ENCODE results near the gene EDEM1.
A peak's percentile ranks its signal among the peaks of the same experiment; 100 is the strongest.
"Not testable (repeated sequence)": the region's sequence is repeated elsewhere in the genome, so short reads cannot be mapped to it uniquely, and the experiment has no call there.

EDEM1 gene

GRCh38 chr3:5187156-5187919, at the start of gene EDEM1:
Gene EDEM1 (plus strand): TSS chr3:5187707. CDS start chr3:5187806, 99 bp downstream.
- DNase-seq = peak; percentile 44

- no peak for DNase-seq
Observed at GRCh38 chr3:5138214-5138981, 49.1 kb upstream of the EDEM1 start.

- no peak for DNase-seq
Observed at GRCh38 chr3:5140230-5140621, 47.3 kb upstream of the EDEM1 start.

- no peak for DNase-seq
Observed at GRCh38 chr3:5140839-5141238, 46.7 kb upstream of the EDEM1 start.

- DNase-seq = no peak
Observed at GRCh38 chr3:5141760-5142159, 45.7 kb upstream of the EDEM1 start.

- DNase-seq = no peak
Observed at GRCh38 chr3:5143464-5143863, 44.0 kb upstream of the EDEM1 start.

GRCh38 chr3:5144316-5144994, 43.1 kb upstream of the EDEM1 start:
- no peak for DNase-seq

GRCh38 chr3:5145120-5145519, 42.4 kb upstream of the EDEM1 start:
- no peak for DNase-seq

- not testable (repeated sequence) for DNase-seq
Observed at GRCh38 chr3:5147152-5147551, 40.4 kb upstream of the EDEM1 start.

GRCh38 chr3:5149306-5149880, 38.1 kb upstream of the EDEM1 start:
- DNase-seq = no peak

GRCh38 chr3:5151586-5151985, 35.9 kb upstream of the EDEM1 start:
- DNase-seq = no peak

- DNase-seq = no peak
Observed at GRCh38 chr3:5153074-5153473, 34.4 kb upstream of the EDEM1 start.

GRCh38 chr3:5155241-5155640, 32.3 kb upstream of the EDEM1 start:
- no peak for DNase-seq

- no peak for DNase-seq
Observed at GRCh38 chr3:5160321-5160720, 27.2 kb upstream of the EDEM1 start.

- no peak for DNase-seq
Observed at GRCh38 chr3:5160940-5161858, 26.3 kb upstream of the EDEM1 start.

- no peak for DNase-seq
Observed at GRCh38 chr3:5162102-5162501, 25.4 kb upstream of the EDEM1 start.

- no peak for DNase-seq
Observed at GRCh38 chr3:5165698-5166097, 21.8 kb upstream of the EDEM1 start.

GRCh38 chr3:5166846-5167245, 20.7 kb upstream of the EDEM1 start:
- DNase-seq = no peak

GRCh38 chr3:5168110-5168509, 19.4 kb upstream of the EDEM1 start:
- no peak for DNase-seq

GRCh38 chr3:5169807-5170206, 17.7 kb upstream of the EDEM1 start:
- no peak for DNase-seq

- DNase-seq = no peak
Observed at GRCh38 chr3:5170975-5171374, 16.5 kb upstream of the EDEM1 start.

- no peak for DNase-seq
Observed at GRCh38 chr3:5172018-5172417, 15.5 kb upstream of the EDEM1 start.
